Testis (tissue), 2 donors: ENCODE results near the gene TTC22.

Source experiments
- CTCF ChIP-seq, 3 experiments: fragments of 450-650 bp in 2 of 3; fragments of 200-600 bp in 1 of 3; sonication (generic) in 1 of 3; IDR thresholded peaks; one replicate each; pipeline ENCODE4 v1.5.1; 2016 to 2019; ENCODE audit warnings: antibody characterized with exemption in 3 of 3, mild to moderate bottlenecking in 2 of 3, moderate library complexity in 1 of 3
- POLR2A ChIP-seq: fragments of 450-650 bp; IDR thresholded peaks from one replicate; pipeline ENCODE4 v1.6.1; 2017; ENCODE audit warnings: antibody characterized with exemption, mild to moderate bottlenecking, moderate library complexity

GRCh38 chr1:54800899-54801759, at the start of gene TTC22:
- TF ChIP-seq POLR2A (no peak), CTCF (IDR thresholded peaks at IDR 0.05) (no peak)
